Myocyte (in vitro differentiated cells): ENCODE results near the gene ZNF511. TPM values are rescaled to one million over a fixed set of nuclear protein-coding genes. Genes with fewer than 3 reads are reported as not detected.

Experiments
- DNase-seq: peaks from one replicate; pipeline ENCODE4 v3.0.0-alpha.2; 2012; ENCODE audit warnings: low read depth
- total RNA-seq: library from RNA; depleted of rRNA; stranded (reverse); fragments of >200 nt; gene quantifications from 2 replicates; pipeline ENCODE4 v1.2.3, GENCODE V29; 2014

ZNF511 gene
- total RNA-seq, 1 donor from 2014 or later: 25.8 TPM

DNA sequence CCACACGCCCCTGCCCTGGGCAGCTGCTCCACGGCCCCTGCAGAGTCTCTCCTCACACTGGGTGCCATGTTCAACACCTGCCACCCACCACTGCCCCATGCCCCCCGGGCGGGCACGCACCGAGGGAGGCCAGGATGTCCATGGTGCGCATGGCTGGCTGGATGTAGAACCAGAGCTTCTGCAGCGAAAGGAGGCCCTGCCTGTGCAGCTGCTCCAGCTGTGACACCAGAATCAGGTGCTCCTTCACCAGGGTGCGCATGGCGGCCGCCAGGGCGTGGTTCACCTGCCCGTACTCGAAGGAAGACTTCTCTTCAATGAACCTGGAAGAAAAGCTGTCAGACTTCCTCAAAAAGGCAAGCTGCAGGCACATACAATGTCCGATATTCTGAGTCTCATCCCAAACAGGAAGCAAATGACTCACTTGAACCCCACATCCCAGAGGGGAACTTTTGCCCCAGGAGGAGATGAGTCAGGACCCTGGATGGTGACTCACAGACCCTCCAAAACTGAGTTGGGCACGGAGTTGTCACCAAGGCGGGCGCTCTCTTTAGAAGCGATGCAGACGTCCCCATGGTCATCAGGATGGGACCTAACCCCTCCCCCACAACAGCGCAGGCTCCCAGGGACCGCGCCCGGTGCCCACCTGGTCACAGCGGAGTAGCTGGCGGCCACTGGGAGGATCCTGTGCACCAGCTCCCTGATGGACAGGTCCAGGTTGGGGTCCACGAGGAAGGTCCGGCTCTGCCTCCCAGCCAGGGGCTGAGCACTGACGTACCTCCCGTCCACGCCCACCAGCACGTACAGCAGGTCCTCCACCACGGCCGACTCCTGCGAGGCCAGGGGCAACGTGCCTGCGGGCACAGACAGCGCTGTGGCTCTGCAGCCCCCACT is 15.6 kb upstream of the ZNF511 start:
- DNase-seq: peak; percentile 9

GRCh38 chr10:133293810-133294119 is 14.9 kb upstream of the ZNF511 start:
- no peak for DNase-seq

- DNase-seq: no peak
Observed at GRCh38 chr10:133294189-133294588, 14.5 kb upstream of the ZNF511 start.

DNA sequence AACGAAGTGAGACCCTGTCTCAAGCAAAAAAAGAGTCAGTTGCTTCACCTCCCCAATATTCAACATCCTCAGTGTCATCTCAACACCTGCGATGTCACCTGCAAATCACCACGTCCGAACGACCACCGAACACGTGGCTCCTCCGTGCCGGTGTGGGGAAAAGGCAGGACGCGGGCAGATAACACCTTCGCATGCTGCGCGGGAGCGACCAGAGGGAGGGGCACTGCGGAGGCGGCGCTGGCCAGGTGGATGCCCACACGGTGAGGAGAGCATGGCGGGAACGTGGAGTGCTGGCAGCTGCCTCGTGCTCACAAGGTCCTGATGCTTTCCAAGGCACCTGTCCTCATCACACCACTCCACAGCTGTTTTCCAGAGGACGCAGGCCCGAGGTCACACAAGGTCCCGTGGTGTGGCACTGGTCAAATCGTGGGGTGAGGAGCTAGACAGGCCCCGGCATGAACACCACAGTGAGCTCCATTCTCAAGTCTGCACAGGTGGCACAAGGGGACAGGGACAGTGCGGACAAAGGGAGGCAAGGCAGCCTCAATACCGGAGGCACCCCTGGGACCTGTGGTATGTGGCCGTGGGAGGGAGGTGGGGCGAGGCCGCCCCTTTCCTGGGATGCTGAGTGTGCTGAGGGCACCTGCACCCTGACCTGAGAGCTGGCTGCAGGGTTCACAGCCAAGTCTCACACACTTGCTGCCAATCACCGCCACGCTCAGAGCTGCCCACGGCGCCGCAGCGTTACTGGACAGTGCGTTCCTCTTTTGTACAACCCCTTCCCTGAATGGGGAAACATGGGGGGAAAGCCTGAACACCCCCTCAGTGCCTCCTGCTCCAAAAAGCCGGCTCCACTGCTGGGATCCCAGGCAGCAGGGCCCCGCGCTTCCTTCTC is 13.0 kb upstream of the ZNF511 start:
- peak; percentile 45 for DNase-seq

DNA sequence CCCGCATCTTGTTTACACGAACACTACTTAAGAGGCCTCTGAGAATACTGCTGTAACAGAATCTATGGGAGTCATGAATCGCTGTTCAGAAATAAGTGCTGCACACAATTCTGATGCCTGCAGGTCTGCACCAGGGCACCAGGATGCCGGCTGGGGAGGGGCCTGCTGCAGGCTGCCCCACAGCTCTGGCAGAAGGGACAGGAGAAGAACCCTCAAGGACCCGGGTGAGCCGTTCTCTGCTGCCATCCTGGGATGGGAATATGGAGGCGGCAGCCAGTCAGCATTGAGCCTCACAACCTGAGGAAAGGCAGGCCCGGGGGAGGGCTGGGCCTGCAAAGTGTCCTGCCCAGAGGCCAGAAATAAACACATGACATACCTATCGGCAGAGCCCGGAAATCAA is 11.2 kb upstream of the ZNF511 start:
- no peak for DNase-seq

GRCh38 chr10:133298466-133298865 is 10.2 kb upstream of the ZNF511 start:
- DNase-seq: no peak

DNA sequence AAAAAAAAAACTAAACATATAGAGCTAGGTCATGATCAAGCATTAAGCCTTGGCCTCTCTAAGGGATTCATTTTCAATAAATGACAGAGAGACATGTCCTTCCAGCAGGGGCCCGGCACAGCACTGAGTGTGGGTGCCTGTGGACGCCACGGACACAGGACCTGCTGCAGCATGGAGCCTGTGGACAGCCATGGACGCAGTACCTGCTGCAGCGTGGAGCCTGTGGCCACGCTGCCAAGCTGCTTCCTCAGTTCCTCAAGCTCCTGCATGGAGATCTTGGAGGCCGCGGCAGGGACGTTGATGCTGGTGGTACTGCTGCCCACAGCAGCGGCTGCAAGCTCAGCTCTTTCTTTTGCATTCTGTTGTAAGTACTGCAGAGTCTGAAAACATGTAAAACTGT is 9.5 kb upstream of the ZNF511 start:
- no peak for DNase-seq

GRCh38 chr10:133299738-133300137 is 9.0 kb upstream of the ZNF511 start:
- DNase-seq: no peak

GRCh38 chr10:133302230-133302629 is 6.5 kb upstream of the ZNF511 start:
- DNase-seq: no peak

DNA sequence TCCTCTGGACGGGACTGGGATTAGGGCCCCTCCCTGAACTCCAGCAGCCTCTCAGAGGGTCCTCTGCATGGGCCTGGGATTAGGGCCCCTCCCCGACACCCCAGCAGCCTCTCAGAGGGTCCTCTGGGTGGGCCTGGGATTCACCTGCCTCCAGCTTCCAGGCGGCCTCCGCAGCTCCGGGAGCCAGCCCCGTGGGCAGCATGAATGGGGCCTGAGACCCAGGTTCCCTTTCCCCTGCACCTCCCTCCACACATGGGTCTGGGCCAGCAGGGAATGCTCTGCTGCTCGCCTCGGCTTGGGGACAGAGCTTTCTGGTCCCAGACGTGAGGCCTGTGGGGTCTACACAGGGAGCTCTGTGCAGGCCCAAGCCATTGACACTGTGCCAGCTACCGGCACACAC is 5.5 kb upstream of the ZNF511 start:
- DNase-seq: no peak

DNA sequence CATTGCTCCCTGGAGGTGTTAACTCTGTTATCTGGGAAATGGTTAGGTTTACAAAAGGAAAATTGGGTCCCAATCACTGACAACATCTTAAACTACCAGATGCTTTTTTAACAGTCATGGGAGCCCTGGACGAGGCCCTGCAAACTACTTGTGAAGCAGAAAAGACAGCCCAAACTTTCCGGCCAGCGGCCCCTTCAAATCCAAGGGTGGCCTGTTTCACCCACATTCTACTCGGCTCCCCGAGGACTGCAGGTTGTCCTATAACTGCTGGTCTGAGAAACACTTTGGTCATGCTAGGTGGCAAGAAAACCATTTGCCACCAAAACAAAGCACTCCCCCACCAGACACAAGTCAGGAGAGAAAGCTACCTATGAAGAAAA is 2.6 kb upstream of the ZNF511 start:
- DNase-seq: no peak

DNA sequence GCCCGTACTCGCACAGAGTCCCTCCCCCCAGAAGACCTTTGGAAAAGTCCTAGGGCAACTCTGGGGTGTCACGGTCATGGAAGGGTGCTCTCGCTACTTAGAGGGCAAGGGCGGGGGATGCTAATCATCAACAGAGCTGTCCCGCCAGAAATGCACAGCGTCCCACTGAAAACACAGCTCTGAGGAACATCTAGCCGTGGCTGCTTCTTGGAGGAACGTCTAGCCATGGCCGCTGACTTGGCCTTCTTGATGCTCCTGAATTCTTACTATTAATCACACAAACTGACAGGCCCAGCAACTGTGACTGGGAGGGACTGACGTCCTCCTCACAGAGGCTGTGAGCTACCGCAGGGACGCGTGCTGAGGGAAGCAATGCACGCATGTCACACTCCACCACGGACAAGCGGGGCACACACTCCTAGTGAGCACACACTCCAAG is 1.8 kb upstream of the ZNF511 start:
- DNase-seq: no peak

DNA sequence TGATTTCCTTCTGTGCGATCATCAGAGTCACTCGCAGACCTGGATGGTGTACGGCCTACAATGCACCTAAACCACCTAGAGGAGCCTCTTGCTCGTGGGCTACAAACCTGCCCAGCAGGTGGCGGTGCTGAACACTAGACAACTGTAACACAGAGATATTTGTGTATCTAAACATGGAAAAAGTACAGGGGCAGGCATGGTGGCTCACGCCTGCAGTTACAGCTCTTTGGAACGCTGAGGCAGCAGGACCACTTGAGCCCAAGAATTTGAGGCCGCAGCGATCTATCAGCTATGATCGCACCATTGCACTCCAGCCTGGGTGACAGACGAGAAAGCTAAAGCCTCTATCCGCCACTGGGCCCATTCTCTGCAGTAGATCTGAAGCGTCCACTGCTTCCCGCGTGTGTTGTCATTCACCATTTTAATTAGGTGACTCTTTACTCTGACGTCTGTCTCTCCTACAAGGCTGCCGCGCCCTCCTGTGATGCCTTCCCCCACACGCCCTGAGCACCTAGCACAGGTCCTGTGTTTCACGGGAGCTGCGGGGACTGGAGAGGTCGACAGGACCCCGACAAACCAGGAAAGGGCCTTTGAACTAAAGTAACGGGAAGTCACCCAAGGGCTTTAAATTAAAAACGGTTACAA is 816 bp upstream of the ZNF511 start:
- peak; percentile 62 for DNase-seq

GRCh38 chr10:133309100-133309719 is 496 bp downstream of the ZNF511 start:
- peak; percentile 84 for DNase-seq

- DNase-seq: no peak
Observed at GRCh38 chr10:133309720-133310398, 1.1 kb downstream of the ZNF511 start.

GRCh38 chr10:133310399-133310755 is 1.7 kb downstream of the ZNF511 start:
- DNase-seq: no peak

DNA sequence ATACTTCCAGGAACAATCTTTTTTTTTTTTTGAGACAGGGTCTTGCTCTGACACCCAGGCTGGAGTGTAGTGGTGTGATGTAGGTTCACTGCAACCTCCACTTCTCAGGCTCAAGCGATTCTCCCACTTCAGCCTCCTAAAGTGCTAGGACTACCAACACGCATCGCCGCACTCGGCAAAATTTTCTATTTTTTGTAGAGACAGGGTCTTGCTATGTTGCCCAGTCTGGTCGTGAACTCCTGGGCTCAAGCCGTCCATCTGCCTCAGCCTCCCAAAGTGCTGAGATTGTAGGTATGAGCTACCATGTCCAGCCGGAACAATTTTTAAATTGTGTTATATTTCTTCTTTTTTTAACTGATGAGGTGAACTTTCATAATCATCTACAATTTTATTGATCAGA is 2.1 kb downstream of the ZNF511 start:
- DNase-seq: no peak

GRCh38 chr10:133311570-133311969 is 2.9 kb downstream of the ZNF511 start:
- no peak for DNase-seq

- no peak for DNase-seq
Observed at GRCh38 chr10:133312016-133312768, 3.5 kb downstream of the ZNF511 start.

GRCh38 chr10:133312769-133313145 is 4.0 kb downstream of the ZNF511 start:
- DNase-seq: no peak
